Activated CD8-positive, alpha-beta memory T cell treated with anti-CD3 and anti-CD28 coated beads, Interleukin-2, amount 50 U/mL, for 1 hour (primary cell): ENCODE data around the gene MINDY4.

Source experiments
- DNase-seq: peaks from one replicate; pipeline ENCODE4 v3.0.0-alpha.2; 2020; ENCODE audit errors: extremely low read depth

MINDY4 gene

GRCh38 chr7:30772984-30773383, 1.8 kb downstream of the MINDY4 start:
- DNase-seq: no peak

GRCh38 chr7:30775992-30776391, 4.8 kb downstream of the MINDY4 start:
- no peak for DNase-seq

- DNase-seq: no peak
Observed at GRCh38 chr7:30776971-30777370, 5.8 kb downstream of the MINDY4 start.

- no peak for DNase-seq
Observed at GRCh38 chr7:30778255-30779025, 7.2 kb downstream of the MINDY4 start.

GRCh38 chr7:30779574-30779973, 8.4 kb downstream of the MINDY4 start:
- no peak for DNase-seq

- DNase-seq: no peak
Observed at GRCh38 chr7:30780941-30781340, 9.7 kb downstream of the MINDY4 start.

GRCh38 chr7:30782690-30783089, 11.5 kb downstream of the MINDY4 start:
- no peak for DNase-seq

GRCh38 chr7:30785786-30786185, 14.6 kb downstream of the MINDY4 start:
- no peak for DNase-seq

- DNase-seq: no peak
Observed at GRCh38 chr7:30787486-30787885, 16.3 kb downstream of the MINDY4 start.

GRCh38 chr7:30788640-30789333, 17.6 kb downstream of the MINDY4 start:
- no peak for DNase-seq

GRCh38 chr7:30789334-30789711, 18.1 kb downstream of the MINDY4 start:
- DNase-seq: no peak

GRCh38 chr7:30790356-30790755, 19.1 kb downstream of the MINDY4 start:
- DNase-seq: no peak

- DNase-seq: no peak
Observed at GRCh38 chr7:30791114-30791513, 19.9 kb downstream of the MINDY4 start.

GRCh38 chr7:30795161-30795948, 24.1 kb downstream of the MINDY4 start:
- DNase-seq: no peak

- no peak for DNase-seq
Observed at GRCh38 chr7:30796105-30796869, 25.1 kb downstream of the MINDY4 start.

GRCh38 chr7:30797176-30798040, 26.2 kb downstream of the MINDY4 start:
- no peak for DNase-seq

- no peak for DNase-seq
Observed at GRCh38 chr7:30799206-30799975, 28.2 kb downstream of the MINDY4 start.

GRCh38 chr7:30799976-30800661, 28.9 kb downstream of the MINDY4 start:
- no peak for DNase-seq

- DNase-seq: no peak
Observed at GRCh38 chr7:30800785-30801252, 29.6 kb downstream of the MINDY4 start.
